Endothelial cell of umbilical vein (primary cell): Measurements from ENCODE around the gene EFCAB8.

Experiments
- EZH2 ChIP-seq: IDR thresholded peaks from 2 replicates; pipeline ENCODE4 v1.6.1; 2012; ENCODE audit warnings: borderline replicate concordance, low read depth, mild to moderate bottlenecking, moderate library complexity, low read length, inconsistent platforms; ENCODE audit not compliant: severe bottlenecking
- FOS ChIP-seq: IDR thresholded peaks from 2 replicates; pipeline ENCODE4 v1.6.1; 2011; ENCODE audit warnings: mild to moderate bottlenecking, low read length, moderate library complexity, borderline replicate concordance; ENCODE audit not compliant: insufficient read depth
- JUN ChIP-seq: IDR thresholded peaks from 2 replicates; pipeline ENCODE4 v1.6.1; 2011; ENCODE audit warnings: borderline replicate concordance, low read depth; ENCODE audit not compliant: insufficient read length, insufficient read depth
- MYC ChIP-seq: IDR thresholded peaks from one replicate; pipeline ENCODE4 v1.6.1; 2011; ENCODE audit warnings: mild to moderate bottlenecking, low read depth, low read length
- POLR2A ChIP-seq: IDR thresholded peaks from 2 replicates; pipeline ENCODE4 v1.6.1; 2012; ENCODE audit warnings: low read depth, mild to moderate bottlenecking, control low read depth, low read length
- POLR2AphosphoS5 ChIP-seq: IDR thresholded peaks from 2 replicates; pipeline ENCODE4 v1.6.1; 2012; ENCODE audit warnings: low read depth, mild to moderate bottlenecking, control low read depth, low read length, moderate library complexity; ENCODE audit not compliant: insufficient read depth
- TF ChIP-seq, protein P1 (sequence below), 2 donors: IDR thresholded peaks; 1 replicate in 1 of 2; 2 replicates in 1 of 2; pipeline ENCODE4 v1.5.1; 2011; ENCODE audit warnings: low read length in 2 of 2, mild to moderate bottlenecking in 2 of 2, moderate library complexity in 2 of 2, control low read depth in 1 of 2, inconsistent platforms in 1 of 2, low read depth in 1 of 2; ENCODE audit not compliant: insufficient read depth in 1 of 2; ENCODE audit errors: extremely low read depth in 1 of 2
- TF ChIP-seq, protein P2 (sequence below): IDR thresholded peaks from 2 replicates; pipeline ENCODE4 v1.6.1; 2011; ENCODE audit not compliant: insufficient read depth, insufficient read length

DNA sequence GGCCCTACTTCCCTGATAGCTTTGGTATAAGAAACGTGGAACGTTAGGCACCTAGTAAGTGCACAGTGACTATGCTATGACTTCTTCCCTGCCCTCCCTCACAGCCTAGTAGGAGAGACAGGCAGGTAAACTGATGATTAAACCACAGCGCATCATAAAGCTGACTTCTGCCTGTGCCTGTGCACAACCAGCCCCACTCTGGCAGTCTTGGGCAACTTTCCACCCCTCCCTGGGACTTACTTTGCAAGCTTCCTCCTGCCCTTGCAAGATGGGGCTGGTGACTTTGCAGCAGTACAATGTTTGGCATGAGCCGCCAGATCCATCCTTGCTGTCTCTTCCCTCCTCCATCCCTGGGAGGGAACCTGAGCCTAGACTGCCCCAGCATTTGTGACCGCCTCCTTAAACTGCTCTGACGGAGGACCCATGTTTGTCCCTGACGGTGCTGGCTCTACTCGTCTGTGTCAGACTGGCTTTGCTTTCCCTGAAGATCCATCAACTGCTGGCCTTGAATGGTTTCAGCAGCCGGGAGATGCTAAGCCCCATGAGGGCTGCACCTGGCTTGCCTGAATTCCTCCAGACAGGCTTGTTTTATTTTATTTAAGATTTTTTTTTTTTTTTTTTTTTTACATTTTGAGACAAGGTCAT is 36.1 kb downstream of the EFCAB8 start:
- TF ChIP-seq, protein P1, sequence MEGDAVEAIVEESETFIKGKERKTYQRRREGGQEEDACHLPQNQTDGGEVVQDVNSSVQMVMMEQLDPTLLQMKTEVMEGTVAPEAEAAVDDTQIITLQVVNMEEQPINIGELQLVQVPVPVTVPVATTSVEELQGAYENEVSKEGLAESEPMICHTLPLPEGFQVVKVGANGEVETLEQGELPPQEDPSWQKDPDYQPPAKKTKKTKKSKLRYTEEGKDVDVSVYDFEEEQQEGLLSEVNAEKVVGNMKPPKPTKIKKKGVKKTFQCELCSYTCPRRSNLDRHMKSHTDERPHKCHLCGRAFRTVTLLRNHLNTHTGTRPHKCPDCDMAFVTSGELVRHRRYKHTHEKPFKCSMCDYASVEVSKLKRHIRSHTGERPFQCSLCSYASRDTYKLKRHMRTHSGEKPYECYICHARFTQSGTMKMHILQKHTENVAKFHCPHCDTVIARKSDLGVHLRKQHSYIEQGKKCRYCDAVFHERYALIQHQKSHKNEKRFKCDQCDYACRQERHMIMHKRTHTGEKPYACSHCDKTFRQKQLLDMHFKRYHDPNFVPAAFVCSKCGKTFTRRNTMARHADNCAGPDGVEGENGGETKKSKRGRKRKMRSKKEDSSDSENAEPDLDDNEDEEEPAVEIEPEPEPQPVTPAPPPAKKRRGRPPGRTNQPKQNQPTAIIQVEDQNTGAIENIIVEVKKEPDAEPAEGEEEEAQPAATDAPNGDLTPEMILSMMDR (IDR thresholded peaks at IDR 0.05; ENCODE audit: extremely low read depth in 1 of 2, insufficient read depth in 1 of 2, low read depth in 1 of 2, low read length in 2 of 2), result no peak
- TF ChIP-seq POLR2A, result no peak
- no peak for TF ChIP-seq EZH2
- no peak for TF ChIP-seq POLR2AphosphoS5
- no peak for TF ChIP-seq FOS
- no peak for TF ChIP-seq JUN
- TF ChIP-seq MYC, result no peak
- TF ChIP-seq, protein P2, sequence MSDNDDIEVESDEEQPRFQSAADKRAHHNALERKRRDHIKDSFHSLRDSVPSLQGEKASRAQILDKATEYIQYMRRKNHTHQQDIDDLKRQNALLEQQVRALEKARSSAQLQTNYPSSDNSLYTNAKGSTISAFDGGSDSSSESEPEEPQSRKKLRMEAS, result no peak
